ENCODE results near the gene SAV1.
"Not testable (repeated sequence)": the region's sequence is repeated elsewhere in the genome, so short reads cannot be mapped to it uniquely, and the experiment has no call there.

The SAV1 gene

GRCh38 chr14:50666772-50667683 lies 1.1 kb downstream of the SAV1 start:
- DNase-seq: peak in 14 of 56 donors; percentile 0 to 59 (median 16)

GRCh38 chr14:50665300-50665699 lies 2.8 kb downstream of the SAV1 start:
- not testable (repeated sequence) for DNase-seq

GRCh38 chr14:50664579-50664978 lies 3.5 kb downstream of the SAV1 start:
- not testable (repeated sequence) for DNase-seq

DNA sequence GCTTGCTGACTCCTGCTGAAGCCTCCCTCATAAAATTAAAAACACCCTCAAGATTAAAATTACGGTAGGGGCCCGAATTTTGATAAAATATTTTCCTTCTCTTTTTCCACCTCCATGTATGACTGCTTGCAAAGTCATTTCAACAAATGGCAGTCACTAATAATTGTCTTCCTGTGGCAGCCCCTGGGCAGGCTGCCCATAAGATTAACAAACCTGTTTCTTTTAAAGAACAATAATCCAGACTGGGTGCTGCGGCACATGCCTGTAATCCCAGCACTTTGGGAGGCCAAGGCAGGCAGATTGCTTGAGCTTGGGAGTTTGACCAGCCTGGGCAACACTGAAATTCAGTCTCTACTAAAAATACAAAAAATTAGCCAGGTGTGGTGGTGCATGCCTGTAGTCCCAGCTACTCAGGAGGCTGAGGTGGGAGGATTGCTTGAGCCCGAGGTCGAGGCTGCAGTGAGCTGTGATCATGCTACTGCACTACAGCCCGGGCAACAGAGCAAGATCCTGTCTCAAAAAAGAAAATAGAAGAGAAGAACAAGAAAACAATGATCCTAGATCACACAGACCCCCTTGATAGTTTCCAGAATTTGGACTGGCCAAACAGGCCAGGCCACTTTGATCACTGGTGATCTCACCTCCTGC lies 8.7 kb downstream of the SAV1 start:
- DNase-seq: no peak

GRCh38 chr14:50658203-50658602 lies 9.9 kb downstream of the SAV1 start:
- no peak for DNase-seq

DNA sequence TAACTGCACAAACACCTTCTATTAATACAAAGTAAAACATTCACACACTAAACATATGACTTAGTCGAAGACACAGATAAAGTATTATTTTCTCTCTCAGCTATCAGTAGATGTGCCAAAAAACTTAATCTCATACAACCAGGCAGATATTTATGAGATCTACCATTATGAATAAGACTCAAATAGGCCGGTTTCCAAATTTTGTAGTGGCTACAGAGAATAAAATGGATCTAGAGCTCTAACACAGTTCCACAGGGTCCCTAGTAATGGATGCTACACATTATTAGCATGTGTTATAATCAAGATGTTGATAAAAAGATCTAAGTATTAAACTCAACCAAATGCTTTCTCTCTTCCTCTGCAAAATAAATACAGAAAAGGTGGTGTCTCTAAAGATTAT lies 10.4 kb downstream of the SAV1 start:
- no peak for DNase-seq

- DNase-seq: no peak
Observed at GRCh38 chr14:50656776-50657175, 11.3 kb downstream of the SAV1 start.

DNA sequence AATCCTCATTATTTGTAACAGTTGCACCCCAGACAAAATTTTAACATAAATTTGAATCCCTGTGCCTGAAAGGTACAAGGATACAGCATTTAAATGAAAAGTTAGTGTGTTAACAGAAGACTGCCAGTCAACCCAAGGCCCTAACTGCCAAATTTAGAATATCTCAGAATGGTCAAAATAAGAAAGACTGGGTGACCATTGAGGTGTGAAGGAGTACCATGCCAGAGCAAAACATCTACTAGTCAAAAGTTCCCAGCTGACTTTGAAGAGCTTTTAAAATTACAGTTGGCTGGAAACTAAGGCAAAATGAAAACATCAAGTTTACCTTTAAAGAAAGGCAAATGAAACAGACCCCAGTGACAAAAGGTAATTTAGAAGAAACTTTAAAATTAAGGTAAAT lies 18.4 kb downstream of the SAV1 start:
- DNase-seq: no peak

- no peak for DNase-seq
Observed at GRCh38 chr14:50647753-50648152, 20.4 kb downstream of the SAV1 start.

GRCh38 chr14:50647282-50647681 lies 20.8 kb downstream of the SAV1 start:
- DNase-seq: no peak

- no peak for DNase-seq
Observed at GRCh38 chr14:50635141-50635540, 33.0 kb downstream of the SAV1 start.

- DNase-seq: no peak
Observed at GRCh38 chr14:50633954-50634353, 34.2 kb downstream of the SAV1 start.

GRCh38 chr14:50631408-50631821 lies 36.7 kb downstream of the SAV1 start:
- no peak for DNase-seq

DNA sequence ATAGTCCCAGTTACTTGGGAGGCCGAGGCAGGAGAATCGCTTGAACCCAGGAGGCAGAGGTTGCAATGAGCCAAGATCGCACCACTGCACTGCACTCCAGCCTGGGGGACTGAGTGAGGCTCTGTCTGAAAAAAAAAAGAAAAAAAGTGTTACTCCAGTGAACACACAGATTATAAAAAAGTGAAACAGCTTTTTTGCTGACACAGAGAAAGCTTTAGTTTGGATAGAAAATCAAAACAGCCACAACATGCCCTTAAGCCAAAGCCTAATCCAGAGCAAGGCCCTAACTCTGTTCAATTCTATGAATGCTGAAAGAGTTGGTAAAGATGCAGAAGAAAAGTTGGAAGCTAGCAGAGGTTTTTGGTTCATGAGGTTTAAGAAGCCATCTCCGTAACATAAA lies 43.2 kb downstream of the SAV1 start:
- not testable (repeated sequence) for DNase-seq

GRCh38 chr14:50624447-50624846 lies 43.7 kb downstream of the SAV1 start:
- DNase-seq: no peak

GRCh38 chr14:50622978-50623377 lies 45.1 kb downstream of the SAV1 start:
- no peak for DNase-seq

GRCh38 chr14:50620341-50620740 lies 47.8 kb downstream of the SAV1 start:
- DNase-seq: no peak

- DNase-seq: peak in 2 of 56 donors; percentile 3 to 4
Observed at GRCh38 chr14:50619569-50620141, 48.5 kb downstream of the SAV1 start.

DNA sequence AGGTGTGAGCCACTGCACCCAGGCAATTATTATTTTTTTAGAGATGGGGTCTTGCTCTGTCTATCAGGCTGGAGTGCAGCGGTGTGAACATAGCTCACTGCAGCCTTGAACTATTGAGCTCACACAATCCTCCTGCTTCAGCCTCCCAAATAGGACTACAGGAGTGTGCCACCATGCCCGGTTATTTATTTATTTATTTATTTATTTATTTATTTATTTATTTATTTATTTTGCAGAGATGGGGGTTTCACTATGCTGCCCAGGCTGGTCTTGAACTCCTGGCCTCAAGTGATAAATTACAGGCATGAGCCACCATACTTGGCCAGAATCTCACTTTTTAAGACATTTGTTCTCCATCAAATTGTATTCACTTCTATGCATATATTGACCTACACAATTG lies 51.8 kb downstream of the SAV1 start:
- DNase-seq: no peak

DNA sequence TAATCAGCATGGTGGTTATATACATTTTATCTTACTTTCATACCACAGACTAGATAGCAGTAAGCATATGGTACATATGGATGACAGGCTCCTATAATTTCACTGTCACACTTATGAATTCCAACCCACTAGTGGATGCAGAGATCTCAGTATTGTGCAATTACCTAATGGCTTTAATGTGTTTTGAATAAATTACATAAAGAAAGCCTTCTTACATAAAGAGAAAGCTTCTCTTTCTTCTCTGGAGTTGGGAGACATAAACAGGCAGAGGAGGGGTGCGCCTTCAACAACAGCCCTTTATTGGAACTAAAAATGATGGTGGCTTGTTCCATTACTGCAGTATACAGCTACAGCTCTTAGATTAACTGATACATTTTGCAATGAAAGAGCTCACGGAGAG lies 52.6 kb downstream of the SAV1 start:
- DNase-seq: peak in 29 of 56 donors; percentile 3 to 70 (median 23)

GRCh38 chr14:50615056-50615455 lies 53.0 kb downstream of the SAV1 start:
- peak in 1 of 56 donors; percentile 18 for DNase-seq

- no peak for DNase-seq
Observed at GRCh38 chr14:50612806-50613205, 55.3 kb downstream of the SAV1 start.

Data from nucleus accumbens (tissue), 56 donors.